ENCODE measurements around the gene S100A5. TPM values are rescaled to one million over a fixed set of nuclear protein-coding genes. Genes with fewer than 3 reads are reported as not detected.
A peak's percentile ranks its signal among the peaks of the same experiment; 100 is the strongest.

S100A5 gene
- polyA plus RNA-seq, 4 donors, result 0.18 TPM; not detected in 3

DNA sequence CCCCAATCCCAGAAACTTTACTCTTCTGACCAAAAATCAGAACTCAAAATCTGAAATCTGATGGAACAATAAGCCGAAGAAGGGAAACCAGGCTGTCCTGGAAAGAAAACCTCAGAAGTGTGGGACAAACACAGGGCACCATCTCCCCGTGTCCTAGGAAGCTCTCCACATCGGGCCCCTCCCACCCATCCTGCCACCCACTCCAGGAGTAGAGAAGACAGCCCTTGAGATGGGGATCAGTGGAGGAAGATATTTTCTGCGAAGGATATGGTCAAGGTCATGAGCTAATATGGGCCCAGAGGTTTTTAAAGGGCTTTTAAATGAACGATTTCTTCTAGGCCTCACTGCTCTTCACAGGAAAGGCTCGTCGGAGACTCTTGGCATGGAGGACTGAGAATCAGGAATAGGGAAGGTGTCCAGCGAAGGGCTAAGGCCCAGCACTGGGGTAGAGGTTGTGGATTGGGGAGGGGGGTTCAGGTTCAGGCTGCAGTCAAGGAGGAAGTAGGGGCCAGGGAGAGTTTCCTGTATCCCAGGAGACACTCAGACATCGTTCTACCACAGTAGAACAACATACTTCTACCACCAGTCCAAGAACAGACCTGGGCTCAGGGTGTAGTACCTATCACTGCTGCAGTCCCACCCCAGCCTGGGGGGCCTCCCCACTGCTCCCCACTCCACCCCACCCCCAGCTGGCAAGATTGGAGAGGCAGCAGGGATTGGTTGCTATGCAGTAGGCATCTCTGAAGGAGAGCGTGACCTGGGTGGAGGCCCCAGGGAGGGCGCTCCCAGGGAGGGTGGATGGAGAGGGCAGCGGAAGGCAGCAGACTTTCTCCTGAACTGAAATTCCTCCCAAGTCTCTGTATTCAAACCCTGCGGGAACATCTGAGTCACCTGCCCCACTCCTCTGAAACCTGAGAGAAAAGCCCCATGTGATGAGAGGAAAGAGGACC, 1.2 kb upstream of the S100A5 start:
- WGBS, 3 donors, result 83 to 89% (median 84%) methylated on average over 13 of the region's 13 CpGs
- H3K4me3 ChIP-seq (ENCODE audit: low read depth in 1 of 3, low read length in 3 of 3), result no peak overlapping the region
- H3K4me1 ChIP-seq (ENCODE audit: control insufficient read depth in 3 of 3, insufficient read depth in 2 of 3, low read depth in 1 of 3, low read length in 2 of 3), result peaks cover 4 to 42% (median 18%) of the 10 kb centered on the region in 3 donors
- no peaks in the 10 kb centered on the region for H3K9me3 ChIP-seq (ENCODE audit: control insufficient read depth in 2 of 2, insufficient read depth in 1 of 2, low read depth in 1 of 2, low read length in 1 of 2)
- no peak overlapping the region for H3K27ac ChIP-seq (ENCODE audit: low read depth in 1 of 3, low read length in 2 of 3)
- no peaks in the 10 kb centered on the region for H3K36me3 ChIP-seq (ENCODE audit: control insufficient read depth in 3 of 3, insufficient read depth in 2 of 3, low read depth in 1 of 3, low read length in 3 of 3)
- no peak for FAIRE-seq
- no peaks in the 10 kb centered on the region for H3K27me3 ChIP-seq (ENCODE audit: control insufficient read depth in 3 of 3, insufficient read depth in 3 of 3, low read length in 3 of 3)
- DNase-seq, result no peak

DNA sequence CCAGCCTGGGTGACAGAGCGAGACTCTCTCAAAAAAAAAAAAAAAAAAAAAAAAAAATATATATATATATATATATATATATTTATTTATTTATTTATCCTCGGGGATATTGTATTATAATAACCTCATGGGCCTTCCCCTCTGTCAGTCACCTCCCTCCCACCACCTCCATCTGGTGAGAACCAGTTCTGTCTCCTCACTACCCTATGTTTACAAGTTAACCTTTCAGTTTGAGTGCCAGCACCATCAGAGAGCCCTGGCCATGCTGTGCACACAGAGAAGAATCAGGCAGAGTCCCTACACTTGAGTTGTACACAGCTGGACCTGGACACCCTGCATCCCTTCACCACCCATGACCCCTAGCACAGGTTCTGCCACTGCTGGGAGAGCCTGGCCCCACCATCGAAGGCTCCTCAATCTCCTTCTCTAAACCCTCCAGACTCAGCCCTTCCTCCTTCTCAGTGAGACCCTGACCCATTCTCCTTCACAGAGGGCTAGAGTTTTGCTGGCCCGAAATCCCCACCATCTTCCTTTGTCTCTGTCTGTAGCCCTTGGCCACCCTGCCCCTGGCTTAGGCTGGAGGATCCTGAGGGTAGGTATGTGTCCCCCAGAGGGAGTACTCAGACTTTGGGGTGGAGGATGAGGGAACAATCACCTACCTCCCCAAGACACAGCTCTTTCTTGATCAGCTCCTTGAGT, 1.2 kb downstream of the S100A5 start:
- FAIRE-seq (no peak), DNase-seq (no peak)
- WGBS, 3 donors, result 74 to 85% (median 78%) methylated on average over 3 to 4 of the region's 4 CpGs
- no peaks in the 10 kb centered on the region for H3K36me3 ChIP-seq (ENCODE audit: control insufficient read depth in 3 of 3, insufficient read depth in 2 of 3, low read depth in 1 of 3, low read length in 3 of 3)
- no peak overlapping the region for H3K27ac ChIP-seq (ENCODE audit: low read depth in 1 of 3, low read length in 2 of 3)
- no peaks in the 10 kb centered on the region for H3K9me3 ChIP-seq (ENCODE audit: control insufficient read depth in 2 of 2, insufficient read depth in 1 of 2, low read depth in 1 of 2, low read length in 1 of 2)
- H3K4me1 ChIP-seq (ENCODE audit: control insufficient read depth in 3 of 3, insufficient read depth in 2 of 3, low read depth in 1 of 3, low read length in 2 of 3), result peaks cover 7 to 32% (median 10%) of the 10 kb centered on the region in 3 donors
- H3K27me3 ChIP-seq (ENCODE audit: control insufficient read depth in 3 of 3, insufficient read depth in 3 of 3, low read length in 3 of 3), result no peaks in the 10 kb centered on the region
- H3K4me3 ChIP-seq (ENCODE audit: low read depth in 1 of 3, low read length in 3 of 3), result no peak overlapping the region

DNA sequence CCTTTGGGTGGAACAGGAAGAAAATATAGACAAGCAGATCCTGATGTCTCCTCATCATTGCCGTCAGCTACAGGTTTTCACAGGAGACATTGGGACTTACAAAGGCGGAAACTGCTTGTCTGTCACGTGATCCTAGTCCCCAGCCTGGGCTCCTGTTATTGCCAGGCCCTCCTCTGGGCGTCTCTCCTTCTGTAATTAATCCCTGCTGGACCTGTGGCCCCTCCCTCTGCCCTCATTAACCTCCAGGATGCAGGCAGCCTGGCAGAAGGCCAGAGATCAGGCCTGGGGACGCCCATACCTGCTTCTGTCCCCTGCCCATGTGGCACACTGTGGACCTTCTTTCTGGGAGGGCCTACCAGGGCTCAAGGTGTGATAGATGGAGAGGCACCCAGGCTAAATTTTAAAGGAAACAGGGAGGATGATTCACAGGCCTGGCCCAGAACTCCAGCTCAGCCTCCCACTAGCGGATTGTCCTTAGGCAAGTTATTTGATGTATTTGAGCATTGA, 2.4 kb downstream of the S100A5 start:
- H3K36me3 ChIP-seq (ENCODE audit: control insufficient read depth in 3 of 3, insufficient read depth in 2 of 3, low read depth in 1 of 3, low read length in 3 of 3), result peaks cover 0 to 7% (median 0%) of the 10 kb centered on the region in 3 donors
- FAIRE-seq, result no peak
- H3K27ac ChIP-seq (ENCODE audit: low read depth in 1 of 3, low read length in 2 of 3), result peak overlapping the region; percentile 52 to 86 (median 67)
- H3K27me3 ChIP-seq (ENCODE audit: control insufficient read depth in 3 of 3, insufficient read depth in 3 of 3, low read length in 3 of 3), result no peaks in the 10 kb centered on the region
- peak; percentile 79 to 97 for DNase-seq
- no peaks in the 10 kb centered on the region for H3K9me3 ChIP-seq (ENCODE audit: control insufficient read depth in 2 of 2, insufficient read depth in 1 of 2, low read depth in 1 of 2, low read length in 1 of 2)
- peaks cover 7 to 37% (median 8%) of the 10 kb centered on the region in 3 donors for H3K4me1 ChIP-seq (ENCODE audit: control insufficient read depth in 3 of 3, insufficient read depth in 2 of 3, low read depth in 1 of 3, low read length in 2 of 3)
- H3K4me3 ChIP-seq (ENCODE audit: low read depth in 1 of 3, low read length in 3 of 3), result no peak overlapping the region
- 16 to 57% (median 39%) methylated on average over 6 of the region's 6 CpGs for WGBS, 3 donors

DNA sequence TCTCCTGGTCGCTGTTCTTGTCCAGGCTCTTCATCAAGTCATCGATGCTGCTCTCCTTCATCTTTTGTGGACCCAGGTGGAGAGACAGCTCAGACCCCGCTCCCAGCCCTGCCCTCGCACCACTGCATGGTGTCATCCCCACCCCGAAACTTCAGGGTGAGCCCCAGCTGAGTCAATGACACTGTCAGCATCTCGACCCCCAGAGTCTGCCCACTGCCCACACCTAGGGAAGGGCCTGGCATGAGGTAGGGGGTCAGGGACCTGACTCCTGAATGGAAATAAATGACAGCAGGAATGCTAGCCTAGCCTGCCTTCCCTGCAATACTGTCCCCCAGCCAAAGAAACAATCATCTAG, 3.4 kb downstream of the S100A5 start:
- Histone ChIP-seq H3K4me1 (ENCODE audit: control insufficient read depth in 3 of 3, insufficient read depth in 2 of 3, low read depth in 1 of 3, low read length in 2 of 3) (peaks cover 7 to 43% (median 8%) of the 10 kb centered on the region in 3 donors), H3K36me3 (ENCODE audit: control insufficient read depth in 3 of 3, insufficient read depth in 2 of 3, low read depth in 1 of 3, low read length in 3 of 3) (peaks cover 0 to 7% (median 0%) of the 10 kb centered on the region in 3 donors), H3K27me3 (ENCODE audit: control insufficient read depth in 3 of 3, insufficient read depth in 3 of 3, low read length in 3 of 3) (no peaks in the 10 kb centered on the region), H3K4me3 (ENCODE audit: low read depth in 1 of 3, low read length in 3 of 3) (no peak overlapping the region), H3K9me3 (ENCODE audit: control insufficient read depth in 2 of 2, insufficient read depth in 1 of 2, low read depth in 1 of 2, low read length in 1 of 2) (no peaks in the 10 kb centered on the region), H3K27ac (ENCODE audit: low read depth in 1 of 3, low read length in 2 of 3) (peak overlapping the region in 2 of 3 donors; percentile 42 to 98)
- no peak for FAIRE-seq
- WGBS, 3 donors, result 94 to 98% (median 97%) methylated on average over 6 of the region's 6 CpGs
- DNase-seq, result no peak

DNA sequence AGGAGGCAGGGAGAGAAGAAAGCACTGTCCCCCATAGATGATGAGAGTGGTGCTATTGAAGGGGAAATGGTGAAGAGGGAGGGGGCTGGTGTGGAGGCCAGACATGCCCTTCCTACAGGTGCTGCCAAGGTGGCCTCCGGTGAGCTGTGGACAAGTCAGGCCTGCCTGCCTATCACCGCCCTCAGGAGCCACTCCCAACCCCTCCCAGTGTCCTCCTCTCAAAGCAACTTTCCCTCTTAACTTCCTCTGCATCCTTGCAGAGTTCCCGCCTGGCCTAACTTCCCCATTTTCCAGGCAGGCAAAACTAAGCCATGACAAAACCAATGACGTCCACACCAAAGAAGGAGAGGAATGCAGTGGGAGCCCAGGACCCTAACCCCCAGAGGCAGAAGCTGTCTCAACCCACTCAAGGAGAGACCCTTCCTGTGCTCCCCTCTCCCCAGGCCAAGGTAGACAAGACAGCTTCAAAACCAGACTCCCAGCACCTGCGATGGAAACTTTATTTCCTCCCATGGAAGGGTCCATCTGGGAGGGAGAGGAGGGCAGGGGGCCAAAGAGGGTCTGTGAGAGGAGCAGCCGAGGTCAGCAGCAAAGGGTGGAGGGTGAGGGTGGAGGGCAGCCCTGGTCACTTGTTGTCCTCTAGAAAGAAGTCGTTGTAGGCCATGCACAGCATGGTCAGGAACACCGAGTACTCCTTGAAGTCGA, 3.9 kb downstream of the S100A5 start:
- Histone ChIP-seq H3K27me3 (ENCODE audit: control insufficient read depth in 3 of 3, insufficient read depth in 3 of 3, low read length in 3 of 3) (no peaks in the 10 kb centered on the region), H3K4me3 (ENCODE audit: low read depth in 1 of 3, low read length in 3 of 3) (peak overlapping the region in 2 of 3 donors; percentile 64 to 83), H3K27ac (ENCODE audit: low read depth in 1 of 3, low read length in 2 of 3) (peak overlapping the region; percentile 97 to 98 (median 98)), H3K36me3 (ENCODE audit: control insufficient read depth in 3 of 3, insufficient read depth in 2 of 3, low read depth in 1 of 3, low read length in 3 of 3) (peaks cover 0 to 7% (median 0%) of the 10 kb centered on the region in 3 donors), H3K9me3 (ENCODE audit: control insufficient read depth in 2 of 2, insufficient read depth in 1 of 2, low read depth in 1 of 2, low read length in 1 of 2) (no peaks in the 10 kb centered on the region), H3K4me1 (ENCODE audit: control insufficient read depth in 3 of 3, insufficient read depth in 2 of 3, low read depth in 1 of 3, low read length in 2 of 3) (peaks cover 7 to 49% (median 8%) of the 10 kb centered on the region in 3 donors)
- 69 to 75% (median 71%) methylated on average over 9 of the region's 9 CpGs for WGBS, 3 donors
- FAIRE-seq, result no peak
- DNase-seq, result peak; percentile 61 to 83

DNA sequence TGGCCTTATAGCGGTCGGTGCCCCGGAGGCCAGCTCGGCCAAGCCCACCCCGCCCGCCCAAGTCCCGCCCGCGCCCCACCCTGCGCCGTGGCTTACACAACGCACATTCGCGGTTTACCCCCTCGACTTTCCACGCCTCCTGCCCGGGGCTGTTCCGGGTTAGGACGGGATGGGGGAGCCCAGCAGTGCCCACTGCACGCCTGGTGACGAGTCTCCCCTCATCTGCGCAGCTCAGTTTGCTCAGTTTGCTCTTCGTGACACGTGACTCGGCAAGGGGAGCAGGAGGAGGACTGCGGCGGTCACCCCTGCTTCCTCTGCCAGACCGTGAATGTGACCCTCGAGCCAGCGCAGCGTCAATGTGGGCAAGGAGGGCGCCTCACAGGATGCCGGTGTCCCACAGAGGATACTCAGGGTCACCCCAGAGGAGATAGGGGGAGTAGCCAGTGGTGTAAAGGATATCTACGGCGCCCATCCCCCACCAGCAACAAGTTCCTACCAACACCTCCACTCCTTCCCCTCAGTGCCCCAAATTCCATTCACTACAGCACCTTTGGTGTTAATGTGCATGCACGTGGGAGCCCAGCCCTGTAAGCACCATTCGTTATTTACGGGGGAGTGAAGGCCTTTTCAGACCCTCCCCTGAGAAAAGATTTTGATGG, 4.6 kb downstream of the S100A5 start:
- H3K27ac ChIP-seq (ENCODE audit: low read depth in 1 of 3, low read length in 2 of 3), result peak overlapping the region; percentile 97 to 98 (median 98)
- H3K4me1 ChIP-seq (ENCODE audit: control insufficient read depth in 3 of 3, insufficient read depth in 2 of 3, low read depth in 1 of 3, low read length in 2 of 3), result peaks cover 7 to 53% (median 11%) of the 10 kb centered on the region in 3 donors
- DNase-seq (peak; percentile 89 to 90), FAIRE-seq (no peak)
- H3K4me3 ChIP-seq (ENCODE audit: low read depth in 1 of 3, low read length in 3 of 3), result peak overlapping the region; percentile 64 to 83 (median 64)
- peaks cover 0 to 7% (median 0%) of the 10 kb centered on the region in 3 donors for H3K36me3 ChIP-seq (ENCODE audit: control insufficient read depth in 3 of 3, insufficient read depth in 2 of 3, low read depth in 1 of 3, low read length in 3 of 3)
- H3K27me3 ChIP-seq (ENCODE audit: control insufficient read depth in 3 of 3, insufficient read depth in 3 of 3, low read length in 3 of 3), result no peaks in the 10 kb centered on the region
- WGBS, 3 donors, result 1% methylated on average over 38 of the region's 38 CpGs
- H3K9me3 ChIP-seq (ENCODE audit: control insufficient read depth in 2 of 2, insufficient read depth in 1 of 2, low read depth in 1 of 2, low read length in 1 of 2), result no peaks in the 10 kb centered on the region

DNA sequence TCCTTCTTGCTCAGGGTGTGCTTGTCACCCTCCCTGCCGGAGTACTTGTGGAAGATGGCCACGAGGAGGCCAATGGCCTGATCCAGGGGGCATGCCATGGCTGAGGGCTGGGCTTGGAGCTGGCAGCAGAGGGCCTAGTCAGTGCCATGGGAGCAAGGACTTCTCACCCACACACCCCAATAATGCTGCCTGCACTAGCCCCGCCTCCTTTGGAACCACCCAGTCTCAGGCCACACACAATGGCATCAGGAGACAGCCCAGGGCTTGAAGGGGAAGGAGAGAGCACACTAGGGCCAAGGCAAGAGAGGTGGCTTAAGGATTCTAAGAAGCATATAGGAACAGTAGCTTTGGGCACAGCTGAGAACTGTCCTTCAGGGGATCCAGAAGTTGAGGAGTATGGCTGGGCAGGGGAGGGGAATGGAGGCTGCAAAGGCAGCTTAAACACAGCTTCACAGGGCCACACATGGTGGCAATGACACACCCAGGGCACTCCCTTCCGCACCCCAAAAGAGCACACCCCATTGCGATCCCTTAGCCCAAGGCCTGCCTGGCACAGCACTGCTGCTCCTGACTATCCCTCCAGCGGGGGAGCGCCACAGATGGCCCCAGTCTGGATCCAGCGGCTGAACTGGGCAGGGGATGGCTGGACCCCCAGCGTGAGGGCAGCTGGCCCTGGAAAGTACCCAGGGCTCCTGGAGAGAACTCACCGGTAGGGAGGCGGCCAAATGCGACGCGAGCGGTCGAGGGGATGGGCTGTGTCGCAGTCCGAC, 5.3 kb downstream of the S100A5 start, which contains the start of gene S100A6:
S100A6 (minus strand) TSS at position 750 of the 770 bp plus-strand sequence; CDS start at position 98, 652 bp downstream.
- 6 to 9% (median 8%) methylated on average over 18 of the region's 18 CpGs for WGBS, 3 donors
- Histone ChIP-seq H3K9me3 (ENCODE audit: control insufficient read depth in 2 of 2, insufficient read depth in 1 of 2, low read depth in 1 of 2, low read length in 1 of 2) (no peaks in the 10 kb centered on the region), H3K27ac (ENCODE audit: low read depth in 1 of 3, low read length in 2 of 3) (peak within 1 kb of the TSS; percentile 97 to 98 (median 98)), H3K27me3 (ENCODE audit: control insufficient read depth in 3 of 3, insufficient read depth in 3 of 3, low read length in 3 of 3) (no peaks in the 10 kb centered on the region), H3K4me1 (ENCODE audit: control insufficient read depth in 3 of 3, insufficient read depth in 2 of 3, low read depth in 1 of 3, low read length in 2 of 3) (peaks cover 4 to 50% (median 11%) of the 10 kb centered on the region in 3 donors), H3K4me3 (ENCODE audit: low read depth in 1 of 3, low read length in 3 of 3) (peak within 1 kb of the TSS; percentile 64 to 83 (median 64)), H3K36me3 (ENCODE audit: control insufficient read depth in 3 of 3, insufficient read depth in 2 of 3, low read depth in 1 of 3, low read length in 3 of 3) (peaks cover 0 to 7% (median 0%) of the 10 kb centered on the region in 3 donors)
- peak; percentile 77 to 89 for DNase-seq
- FAIRE-seq, result no peak
